Adrenal gland (tissue), 5 donors: Measurements from ENCODE around the gene NDUFA6.

Experiments
- CTCF ChIP-seq, 6 experiments: fragments of 450-650 bp in 4 of 6; fragments of 200-600 bp in 2 of 6; sonication (generic) in 1 of 6; IDR thresholded peaks; 1 replicate in 5 of 6; 2 replicates in 1 of 6; pipeline versions ENCODE4 v1.5.1 to v1.8.0; 2016 to 2021; ENCODE audit warnings: antibody characterized with exemption in 6 of 6, mild to moderate bottlenecking in 2 of 6, moderate library complexity in 1 of 6
- POLR2A ChIP-seq, 2 donors: fragments of 450-650 bp; IDR thresholded peaks; one replicate each; pipeline ENCODE4 v1.6.1; 2017; ENCODE audit warnings: antibody characterized with exemption in 2 of 2, mild to moderate bottlenecking in 2 of 2, moderate library complexity in 1 of 2
- donor health status: DM: no; HTN: no; CAD: no.

- TF ChIP-seq CTCF (IDR thresholded peaks at IDR 0.05) (no peak), POLR2A (IDR thresholded peaks at IDR 0.05) (no peak)
These were observed 23.6 kb downstream of the NDUFA6 start for GRCh38 chr22:42066937-42067336.
